Stimulated activated CD8-positive, alpha-beta memory T cell treated with anti-CD3 and anti-CD28 coated beads, Interleukin-4, amount 100 ng/mL, for 24 hours (primary cell): ENCODE results near the gene CIART.
"Not testable (repeated sequence)": the region's sequence is repeated elsewhere in the genome, so short reads cannot be mapped to it uniquely, and the experiment has no call there.

Experiments
- DNase-seq: peaks from one replicate; pipeline ENCODE4 v3.0.0-alpha.2; 2020; ENCODE audit warnings: low read depth

The CIART gene

GRCh38 chr1:150262388-150263320, 19.7 kb upstream of the CIART start:
- DNase-seq: no peak

DNA sequence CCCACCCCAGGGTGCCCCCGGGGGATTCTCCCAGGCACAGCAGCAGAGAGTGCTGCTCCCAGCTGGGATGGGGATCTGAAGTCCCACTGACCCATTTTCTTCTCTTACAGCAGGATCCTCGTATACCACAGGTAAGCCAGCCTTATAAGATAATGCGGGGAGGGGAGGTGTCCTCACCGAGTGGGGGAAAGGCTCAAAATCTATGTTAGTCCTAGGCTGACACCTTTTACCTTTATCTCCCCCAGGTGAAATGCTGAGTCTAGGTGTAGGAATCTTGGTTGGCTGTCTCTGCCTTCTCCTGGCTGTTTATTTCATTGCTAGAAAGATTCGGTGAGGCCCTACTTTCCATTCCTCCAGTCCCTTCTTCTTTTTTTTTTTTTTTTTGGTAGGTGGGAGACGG, 18.8 kb upstream of the CIART start:
- no peak for DNase-seq

DNA sequence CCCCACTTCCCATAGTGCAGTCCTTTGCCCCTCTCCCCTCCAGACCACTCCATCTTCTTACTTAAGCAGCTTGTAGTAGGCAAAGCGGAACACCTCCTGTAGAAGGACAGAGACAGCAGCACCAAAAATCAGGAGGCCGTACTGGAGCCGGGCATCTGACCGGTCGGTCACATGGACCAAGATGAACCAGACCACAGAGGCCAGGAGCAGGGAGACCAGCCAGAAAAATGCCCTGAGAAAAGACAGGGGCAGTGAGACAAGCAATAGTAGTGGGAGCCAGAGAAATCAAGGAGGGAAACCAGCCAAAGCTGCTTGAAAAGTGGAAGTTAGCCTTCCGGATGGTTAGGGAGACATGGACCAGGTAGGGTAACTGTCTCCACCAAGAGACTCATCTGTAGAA, 14.5 kb upstream of the CIART start:
- DNase-seq: no peak

DNA sequence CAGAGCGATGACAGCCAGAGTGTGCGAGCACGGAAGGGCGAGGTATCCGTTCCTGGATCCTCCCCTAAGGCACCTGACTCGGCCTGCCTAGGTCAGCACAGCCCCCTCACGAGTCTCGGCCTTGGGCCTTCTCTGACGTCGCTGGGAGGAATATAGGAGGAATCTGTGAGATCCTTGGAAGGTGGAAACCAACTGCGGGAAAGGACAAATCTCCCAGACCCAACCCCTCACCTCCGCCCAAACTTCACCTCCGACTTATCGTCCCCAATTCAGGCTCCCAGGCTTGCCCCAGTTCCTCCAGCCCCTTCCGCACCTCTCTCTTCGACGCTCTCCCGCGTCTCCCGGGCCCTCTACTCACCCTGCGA, 14.0 kb upstream of the CIART start:
- DNase-seq: no peak

DNA sequence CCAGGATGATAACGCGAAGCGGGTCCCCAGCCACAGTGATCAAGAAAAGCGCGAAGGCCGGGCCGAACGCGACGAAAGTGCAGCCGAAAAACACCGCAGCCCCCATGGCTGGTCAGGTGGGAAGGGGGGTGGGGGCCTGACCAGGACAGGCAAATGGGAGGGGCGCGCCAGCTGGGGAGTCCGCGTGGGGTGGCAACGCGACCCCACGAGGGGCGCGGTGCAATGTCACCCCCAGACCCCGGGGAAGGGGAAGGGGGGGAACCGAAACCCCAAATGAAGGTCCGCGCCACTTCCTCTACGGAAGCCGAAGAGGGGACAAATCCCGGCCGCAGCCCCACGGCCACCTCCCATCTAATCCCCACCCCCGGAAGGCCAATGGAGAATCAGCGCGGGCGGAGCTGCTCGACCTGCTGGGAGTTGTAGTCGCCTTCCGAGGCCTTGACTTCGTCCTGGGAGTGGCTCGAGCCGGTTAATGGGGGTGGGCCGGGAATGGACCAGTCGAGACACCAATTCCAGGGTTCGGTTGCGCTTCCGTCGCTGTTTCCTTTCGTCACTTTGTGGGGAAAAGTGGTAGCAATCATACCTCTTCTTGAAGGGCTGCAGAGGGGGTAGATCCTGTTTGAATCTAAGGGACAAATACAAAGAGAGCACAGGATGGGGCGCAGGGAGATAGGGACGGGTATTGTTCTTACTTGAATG, 13.5 kb upstream of the CIART start, which contains the start of gene APH1A:
Gene APH1A (minus strand): TSS at position 312 of the 699 bp plus-strand sequence. CDS start 206 bp downstream, at position 106.
- DNase-seq: peak; percentile 90

DNA sequence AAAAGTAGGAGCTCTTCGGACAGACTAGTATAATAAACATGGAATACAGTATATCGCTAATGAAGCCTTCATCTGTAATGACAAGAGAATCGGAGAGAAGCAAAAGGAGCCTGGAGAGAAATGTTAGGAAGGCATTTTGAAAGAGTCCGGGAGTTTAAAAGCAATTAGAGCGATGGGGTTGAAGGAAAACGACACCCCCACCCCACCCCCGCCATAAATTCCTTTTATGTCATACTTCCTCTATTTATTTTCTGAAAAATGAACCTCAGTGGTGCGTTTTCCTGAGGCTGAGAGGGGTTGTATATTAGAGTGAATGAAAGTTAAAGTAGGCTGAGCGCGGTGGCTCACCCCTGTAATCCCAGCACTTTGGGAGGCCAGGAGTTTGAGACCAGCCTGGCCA, 12.9 kb upstream of the CIART start:
- DNase-seq: no peak

- DNase-seq: no peak
Observed at GRCh38 chr1:150271291-150271959, 10.9 kb upstream of the CIART start.

GRCh38 chr1:150273311-150273710, 9.0 kb upstream of the CIART start:
- DNase-seq: no peak

DNA sequence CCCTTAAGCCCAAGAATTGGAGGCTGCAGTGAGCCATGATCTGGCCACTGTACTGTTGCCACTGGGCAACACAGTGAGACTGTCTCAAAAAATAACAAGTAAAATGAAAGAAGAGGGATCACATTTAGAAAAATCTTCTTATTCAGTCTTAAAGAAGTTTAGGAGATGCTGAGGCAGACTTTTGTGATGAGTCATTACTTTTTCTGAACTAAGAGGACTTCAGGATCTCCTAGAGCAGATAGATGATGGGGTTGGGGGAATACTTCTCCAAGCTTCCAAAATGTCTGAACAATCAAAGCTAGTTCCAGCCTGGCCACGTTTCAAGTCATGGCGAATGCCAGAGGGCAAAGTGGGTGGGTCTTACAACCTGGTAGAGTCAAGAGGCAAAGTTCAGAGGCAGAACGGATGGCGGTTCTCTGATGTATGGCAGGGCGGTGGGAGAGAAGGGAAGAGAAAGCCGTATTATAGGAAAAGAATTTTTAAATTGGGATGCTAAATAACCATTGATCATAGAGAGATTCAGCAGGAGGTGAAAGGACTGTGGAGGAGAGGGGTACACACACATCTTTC, 2.1 kb upstream of the CIART start:
- DNase-seq: no peak

DNA sequence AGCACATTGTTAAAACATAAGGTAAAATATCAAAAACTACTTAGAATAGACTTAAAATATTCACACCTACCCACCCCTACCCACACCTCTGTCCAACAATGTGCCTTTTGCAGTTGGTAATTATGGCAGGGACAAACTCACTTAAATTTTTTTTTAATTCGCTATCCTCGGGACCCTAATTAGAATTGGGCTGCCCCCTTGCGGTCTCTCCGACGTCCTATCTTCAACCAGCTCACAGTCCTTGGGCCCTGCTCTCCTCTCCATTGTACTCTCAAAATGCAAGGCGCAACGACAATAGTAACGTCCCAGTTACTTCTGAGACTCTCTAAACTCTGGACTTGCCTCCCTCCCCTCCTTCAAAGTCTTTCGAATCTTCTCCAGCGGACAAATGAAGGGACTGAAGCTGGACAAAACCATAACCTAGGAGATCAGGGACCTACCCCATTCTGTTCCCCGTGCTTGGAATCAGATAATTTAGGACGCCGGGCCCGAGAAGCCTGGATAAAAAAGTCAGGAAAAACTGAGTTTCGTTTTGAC, 1.1 kb upstream of the CIART start:
- peak; percentile 40 for DNase-seq

GRCh38 chr1:150282558-150282958, 204 bp downstream of the CIART start:
- no peak for DNase-seq

DNA sequence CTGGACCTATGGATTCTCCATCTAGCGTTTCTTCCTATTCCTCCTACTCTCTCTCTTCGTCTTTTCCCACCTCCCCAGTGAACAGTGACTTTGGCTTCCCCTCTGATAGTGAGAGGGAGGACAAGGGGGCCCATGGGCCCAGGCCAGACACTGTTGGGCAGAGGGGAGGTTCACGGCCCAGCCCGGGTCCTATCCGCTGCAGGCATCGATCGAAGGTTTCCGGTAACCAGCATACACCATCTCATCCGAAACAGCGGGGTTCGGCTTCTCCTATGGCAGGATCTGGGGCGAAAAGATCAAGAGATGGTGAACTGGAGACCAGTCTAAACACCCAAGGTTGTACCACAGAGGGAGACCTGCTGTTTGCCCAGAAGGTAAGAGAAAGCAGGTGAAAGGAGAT, 906 bp downstream of the CIART start:
- DNase-seq: no peak

GRCh38 chr1:150288382-150288781, 6.0 kb downstream of the CIART start:
- no peak for DNase-seq

DNA sequence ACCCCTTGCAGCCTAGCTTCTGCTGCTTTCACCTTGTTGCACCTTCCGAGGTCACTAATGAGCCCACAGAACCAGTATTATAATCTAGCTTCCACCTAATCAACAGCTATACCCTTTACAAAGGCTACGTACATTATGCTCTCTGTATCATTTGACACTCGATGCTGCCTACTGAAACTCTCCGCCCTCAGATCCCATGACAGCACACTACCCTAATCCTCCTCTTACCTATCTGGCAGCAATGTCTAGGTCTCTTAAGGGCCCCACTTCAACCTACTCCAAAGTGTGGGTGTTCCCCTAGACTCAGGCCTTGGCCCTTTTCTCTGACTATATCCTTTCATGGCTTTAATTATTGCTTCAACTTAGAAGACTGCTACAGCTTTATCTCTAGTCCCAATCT, 6.5 kb downstream of the CIART start:
- no peak for DNase-seq

- DNase-seq: peak; percentile 75
Observed at GRCh38 chr1:150293433-150294253, 11.3 kb downstream of the CIART start, which contains the start of gene MRPS21. TSS of gene MRPS21 (plus strand) at chr1:150293861. CDS start at chr1:150294367, 506 bp downstream.

DNA sequence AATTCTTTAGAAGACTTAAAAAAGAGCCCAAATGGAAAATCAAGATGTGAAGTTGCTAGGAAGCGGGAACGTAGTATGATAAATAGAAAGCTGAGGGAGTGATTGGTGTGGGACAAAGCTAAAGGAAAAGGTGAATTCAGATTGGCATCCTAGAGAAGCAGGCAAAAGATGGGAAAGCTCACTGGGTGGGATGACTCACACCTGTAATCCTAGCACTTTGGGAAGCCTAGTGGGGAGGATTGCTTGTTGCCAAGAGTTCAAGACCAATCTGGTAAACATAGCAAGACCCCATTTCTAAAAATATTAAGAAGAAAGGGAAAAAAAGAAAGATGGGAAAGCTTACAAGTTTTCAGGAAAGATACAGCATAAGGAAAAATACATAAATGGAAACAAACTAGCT, 13.1 kb downstream of the CIART start:
- no peak for DNase-seq

- DNase-seq: no peak
Observed at GRCh38 chr1:150299716-150300115, 17.4 kb downstream of the CIART start.

DNA sequence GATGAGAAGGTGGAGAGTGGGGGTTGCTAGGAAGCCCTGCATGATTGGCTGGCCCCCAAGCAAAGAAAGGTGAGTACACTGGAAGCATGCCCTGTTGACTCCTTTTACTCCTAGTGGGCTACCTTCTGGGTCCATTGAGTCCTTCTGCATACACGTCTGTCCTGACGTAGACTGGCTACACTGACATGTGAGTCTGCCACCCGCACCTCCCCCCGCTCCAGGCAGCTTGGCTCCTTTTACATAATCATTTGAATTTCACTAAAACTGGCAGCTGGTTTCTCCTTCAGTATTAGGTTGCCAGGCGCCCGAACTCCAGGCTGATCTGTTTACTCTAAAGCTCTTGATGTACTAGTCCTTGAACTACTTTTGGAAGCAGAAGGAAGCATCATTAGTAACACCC, 20.0 kb downstream of the CIART start:
- no peak for DNase-seq

GRCh38 chr1:150302902-150303301, 20.5 kb downstream of the CIART start:
- no peak for DNase-seq

GRCh38 chr1:150308585-150308984, 26.2 kb downstream of the CIART start:
- DNase-seq: not testable (repeated sequence)
